Measurements from ENCODE around the gene ACVR1B.

DNA sequence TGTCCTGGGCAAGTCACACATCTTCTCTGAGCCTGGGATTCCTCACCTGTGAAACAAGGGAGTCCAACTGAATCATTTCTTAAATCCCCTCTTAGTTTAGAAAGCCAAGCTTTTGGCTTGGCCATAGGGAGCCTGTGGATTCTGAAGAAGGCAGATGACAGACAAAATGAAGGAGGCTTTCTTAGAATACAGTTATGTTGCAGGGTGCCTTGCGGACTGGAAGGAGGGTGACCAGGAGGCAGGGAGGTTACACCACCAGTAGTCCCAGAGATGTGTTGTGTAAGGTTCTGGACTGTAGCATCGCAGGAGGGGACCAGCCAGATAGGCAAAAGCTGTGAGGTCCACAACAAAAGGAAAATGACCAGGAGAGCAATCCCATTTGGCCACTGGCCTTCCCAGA, 8.2 kb upstream of the ACVR1B start:
- TF ChIP-seq TAF1 (conservative IDR thresholded peaks at IDR 0.05) = no peak
- TF ChIP-seq, protein P1, sequence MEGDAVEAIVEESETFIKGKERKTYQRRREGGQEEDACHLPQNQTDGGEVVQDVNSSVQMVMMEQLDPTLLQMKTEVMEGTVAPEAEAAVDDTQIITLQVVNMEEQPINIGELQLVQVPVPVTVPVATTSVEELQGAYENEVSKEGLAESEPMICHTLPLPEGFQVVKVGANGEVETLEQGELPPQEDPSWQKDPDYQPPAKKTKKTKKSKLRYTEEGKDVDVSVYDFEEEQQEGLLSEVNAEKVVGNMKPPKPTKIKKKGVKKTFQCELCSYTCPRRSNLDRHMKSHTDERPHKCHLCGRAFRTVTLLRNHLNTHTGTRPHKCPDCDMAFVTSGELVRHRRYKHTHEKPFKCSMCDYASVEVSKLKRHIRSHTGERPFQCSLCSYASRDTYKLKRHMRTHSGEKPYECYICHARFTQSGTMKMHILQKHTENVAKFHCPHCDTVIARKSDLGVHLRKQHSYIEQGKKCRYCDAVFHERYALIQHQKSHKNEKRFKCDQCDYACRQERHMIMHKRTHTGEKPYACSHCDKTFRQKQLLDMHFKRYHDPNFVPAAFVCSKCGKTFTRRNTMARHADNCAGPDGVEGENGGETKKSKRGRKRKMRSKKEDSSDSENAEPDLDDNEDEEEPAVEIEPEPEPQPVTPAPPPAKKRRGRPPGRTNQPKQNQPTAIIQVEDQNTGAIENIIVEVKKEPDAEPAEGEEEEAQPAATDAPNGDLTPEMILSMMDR (IDR thresholded peaks at IDR 0.05; ENCODE audit: low read depth, low read length, missing input control) = no peak

Measured in liver (tissue), 3 donors.